Mammary epithelial cell (primary cell): ENCODE measurements around the gene LPP.

Experiments used
- EZH2 ChIP-seq: IDR thresholded peaks from 2 replicates; pipeline ENCODE4 v1.6.1; 2012; ENCODE audit warnings: low read length, inconsistent platforms, borderline replicate concordance
- TF ChIP-seq, protein P1 (sequence below), 2 donors: IDR thresholded peaks in 1 of 2; conservative IDR thresholded peaks in 1 of 2; 2 replicates each; pipeline ENCODE4 v1.5.1; 2011 to 2012; ENCODE audit warnings: inconsistent platforms in 2 of 2, low read length in 2 of 2, mild to moderate bottlenecking in 2 of 2, control low read depth in 1 of 2, low read depth in 1 of 2; ENCODE audit not compliant: insufficient read depth in 1 of 2; ENCODE audit errors: extremely low read depth in 1 of 2

- TF ChIP-seq, protein P1, sequence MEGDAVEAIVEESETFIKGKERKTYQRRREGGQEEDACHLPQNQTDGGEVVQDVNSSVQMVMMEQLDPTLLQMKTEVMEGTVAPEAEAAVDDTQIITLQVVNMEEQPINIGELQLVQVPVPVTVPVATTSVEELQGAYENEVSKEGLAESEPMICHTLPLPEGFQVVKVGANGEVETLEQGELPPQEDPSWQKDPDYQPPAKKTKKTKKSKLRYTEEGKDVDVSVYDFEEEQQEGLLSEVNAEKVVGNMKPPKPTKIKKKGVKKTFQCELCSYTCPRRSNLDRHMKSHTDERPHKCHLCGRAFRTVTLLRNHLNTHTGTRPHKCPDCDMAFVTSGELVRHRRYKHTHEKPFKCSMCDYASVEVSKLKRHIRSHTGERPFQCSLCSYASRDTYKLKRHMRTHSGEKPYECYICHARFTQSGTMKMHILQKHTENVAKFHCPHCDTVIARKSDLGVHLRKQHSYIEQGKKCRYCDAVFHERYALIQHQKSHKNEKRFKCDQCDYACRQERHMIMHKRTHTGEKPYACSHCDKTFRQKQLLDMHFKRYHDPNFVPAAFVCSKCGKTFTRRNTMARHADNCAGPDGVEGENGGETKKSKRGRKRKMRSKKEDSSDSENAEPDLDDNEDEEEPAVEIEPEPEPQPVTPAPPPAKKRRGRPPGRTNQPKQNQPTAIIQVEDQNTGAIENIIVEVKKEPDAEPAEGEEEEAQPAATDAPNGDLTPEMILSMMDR (conservative IDR thresholded peaks at IDR 0.05 in 1 of 2, IDR thresholded peaks at IDR 0.05 in 1 of 2; ENCODE audit: extremely low read depth in 1 of 2, insufficient read depth in 1 of 2, low read depth in 1 of 2, low read length in 2 of 2): no peak
- no peak for TF ChIP-seq EZH2
Measured at GRCh38 chr3:188780193-188781147, 626.5 kb downstream of the LPP start.
